Astrocyte of the spinal cord (primary cell): ENCODE data around the gene GABRA4.
A peak's percentile ranks its signal among the peaks of the same experiment; 100 is the strongest.

Experiments
- DNase-seq: peaks from one replicate; pipeline ENCODE4 v3.0.0; 2011; ENCODE audit warnings: low read depth, low spot score
- H3K4me3 ChIP-seq: 2 replicates; pipeline ENCODE4 v1.5.1; 2011; ENCODE audit warnings: low read depth, mild to moderate bottlenecking, low read length, moderate library complexity
- in situ Hi-C: cut with HindIII; loops from 2 replicates; pipeline ENCODE4 v1.10.0; 2017; ENCODE audit warnings: low sequenced_read_pairs
- TF ChIP-seq, protein P1 (sequence below): IDR thresholded peaks from 2 replicates; pipeline ENCODE4 v1.5.1; 2012; ENCODE audit warnings: low read depth, mild to moderate bottlenecking, low read length, inconsistent platforms

The GABRA4 gene

DNA sequence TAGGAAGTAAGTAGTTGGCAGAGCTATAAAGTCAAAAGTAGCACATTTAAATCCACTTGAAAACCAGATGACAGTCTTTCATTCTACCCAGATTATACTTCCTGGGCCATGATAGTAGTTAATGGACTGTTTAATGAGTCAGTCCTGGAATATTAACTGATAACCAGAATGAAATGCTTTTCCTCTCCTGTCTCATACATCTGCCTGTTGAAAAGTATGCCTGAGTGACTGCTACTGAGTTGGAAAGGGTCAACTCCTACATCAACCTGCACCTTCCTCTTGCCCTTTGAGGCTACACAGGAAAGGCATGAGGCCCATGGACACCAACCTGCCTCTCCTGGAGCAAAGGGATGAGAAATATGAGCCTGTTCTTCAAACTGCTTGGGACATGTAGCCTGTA, 48.3 kb downstream of the GABRA4 start:
- TF ChIP-seq, protein P1, sequence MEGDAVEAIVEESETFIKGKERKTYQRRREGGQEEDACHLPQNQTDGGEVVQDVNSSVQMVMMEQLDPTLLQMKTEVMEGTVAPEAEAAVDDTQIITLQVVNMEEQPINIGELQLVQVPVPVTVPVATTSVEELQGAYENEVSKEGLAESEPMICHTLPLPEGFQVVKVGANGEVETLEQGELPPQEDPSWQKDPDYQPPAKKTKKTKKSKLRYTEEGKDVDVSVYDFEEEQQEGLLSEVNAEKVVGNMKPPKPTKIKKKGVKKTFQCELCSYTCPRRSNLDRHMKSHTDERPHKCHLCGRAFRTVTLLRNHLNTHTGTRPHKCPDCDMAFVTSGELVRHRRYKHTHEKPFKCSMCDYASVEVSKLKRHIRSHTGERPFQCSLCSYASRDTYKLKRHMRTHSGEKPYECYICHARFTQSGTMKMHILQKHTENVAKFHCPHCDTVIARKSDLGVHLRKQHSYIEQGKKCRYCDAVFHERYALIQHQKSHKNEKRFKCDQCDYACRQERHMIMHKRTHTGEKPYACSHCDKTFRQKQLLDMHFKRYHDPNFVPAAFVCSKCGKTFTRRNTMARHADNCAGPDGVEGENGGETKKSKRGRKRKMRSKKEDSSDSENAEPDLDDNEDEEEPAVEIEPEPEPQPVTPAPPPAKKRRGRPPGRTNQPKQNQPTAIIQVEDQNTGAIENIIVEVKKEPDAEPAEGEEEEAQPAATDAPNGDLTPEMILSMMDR = no peak
- H3K4me3 ChIP-seq = no peak overlapping the region
- in situ Hi-C loops = no loop called here
- DNase-seq = no peak

DNA sequence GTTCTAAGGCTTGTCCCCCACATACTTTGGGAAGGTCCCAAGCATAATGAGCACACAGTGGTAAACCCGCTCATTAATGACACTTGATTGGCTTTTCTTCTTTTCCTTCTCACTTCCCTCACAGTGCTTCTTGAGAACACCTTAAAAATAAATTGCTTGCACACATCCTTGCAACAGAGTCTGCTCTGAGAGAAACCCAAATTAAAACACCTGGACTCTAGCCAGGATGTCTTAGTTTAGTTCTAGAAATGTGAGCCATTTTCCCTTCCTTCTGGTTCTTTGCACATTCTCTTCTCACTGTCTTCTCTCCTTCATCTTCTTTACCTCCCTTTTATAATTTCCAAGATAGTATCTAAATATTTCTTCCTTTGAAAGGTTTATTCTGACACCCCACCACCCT, 49.0 kb downstream of the GABRA4 start:
- in situ Hi-C loops = no loop called here
- no peak for DNase-seq
- TF ChIP-seq, protein P1 = no peak
- H3K4me3 ChIP-seq = no peak overlapping the region

DNA sequence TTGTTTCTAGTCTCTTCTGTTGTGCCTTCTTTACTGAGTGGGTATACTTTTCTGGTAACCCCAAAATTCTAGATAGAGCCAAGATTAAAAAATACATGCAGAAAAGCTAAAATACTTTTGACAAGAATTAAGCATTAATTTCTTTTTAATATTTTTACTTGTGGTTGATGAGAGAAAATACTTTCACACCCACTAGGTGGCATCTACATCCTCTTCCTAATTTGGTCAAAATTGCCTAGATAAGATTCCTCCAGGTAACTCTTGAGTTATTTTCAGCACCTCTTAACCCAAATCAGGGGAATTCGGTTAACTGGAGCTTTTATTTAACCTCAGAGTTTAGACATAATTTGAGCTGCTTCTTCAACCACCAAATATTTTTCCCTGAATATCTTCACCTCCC, 55.9 kb downstream of the GABRA4 start:
- no peak overlapping the region for H3K4me3 ChIP-seq
- TF ChIP-seq, protein P1 = peak; percentile 32
- in situ Hi-C loops = no loop called here
- DNase-seq = no peak

DNA sequence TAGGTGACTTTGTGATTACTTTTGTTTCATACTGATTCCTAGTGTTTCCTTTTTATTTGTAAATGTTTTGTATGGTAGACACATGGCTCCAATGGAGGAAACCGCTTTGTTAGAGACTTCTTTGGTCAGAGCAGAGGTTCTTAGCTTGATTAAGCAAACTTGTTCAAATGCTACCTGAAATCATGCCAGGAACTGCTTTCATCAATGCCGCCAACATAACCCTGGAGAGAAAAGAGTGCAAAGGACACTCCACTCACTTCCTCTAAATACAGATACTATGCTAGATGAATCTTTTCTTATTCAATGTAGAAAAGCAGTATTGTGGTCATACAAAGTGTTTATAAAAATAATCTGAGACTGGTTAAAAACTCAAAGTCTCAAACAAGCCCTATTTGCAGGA, 58.7 kb downstream of the GABRA4 start:
- DNase-seq = no peak
- H3K4me3 ChIP-seq = no peak overlapping the region
- TF ChIP-seq, protein P1 = no peak
- in situ Hi-C loops = no loop called here

DNA sequence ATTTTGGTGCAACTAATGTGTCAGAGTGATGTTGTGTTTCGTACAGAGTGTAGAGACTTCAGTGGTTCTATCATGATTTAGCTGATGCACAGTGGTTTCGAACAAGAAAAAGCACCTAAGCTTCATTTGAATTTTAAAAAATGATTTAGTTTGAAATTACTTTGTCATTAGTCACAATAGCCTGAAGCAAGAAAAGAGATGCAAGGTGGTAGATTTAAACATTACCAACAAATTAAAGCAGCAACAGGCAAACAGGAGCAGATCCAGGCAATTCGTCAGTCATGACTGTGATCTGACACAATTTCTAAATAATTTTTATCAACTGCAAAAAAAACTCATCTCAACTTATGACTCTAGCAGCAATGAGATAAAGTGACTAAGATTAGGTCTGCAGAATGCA, 59.7 kb downstream of the GABRA4 start:
- H3K4me3 ChIP-seq = no peak overlapping the region
- no peak for DNase-seq
- TF ChIP-seq, protein P1 = no peak
- in situ Hi-C loops = no loop called here

DNA sequence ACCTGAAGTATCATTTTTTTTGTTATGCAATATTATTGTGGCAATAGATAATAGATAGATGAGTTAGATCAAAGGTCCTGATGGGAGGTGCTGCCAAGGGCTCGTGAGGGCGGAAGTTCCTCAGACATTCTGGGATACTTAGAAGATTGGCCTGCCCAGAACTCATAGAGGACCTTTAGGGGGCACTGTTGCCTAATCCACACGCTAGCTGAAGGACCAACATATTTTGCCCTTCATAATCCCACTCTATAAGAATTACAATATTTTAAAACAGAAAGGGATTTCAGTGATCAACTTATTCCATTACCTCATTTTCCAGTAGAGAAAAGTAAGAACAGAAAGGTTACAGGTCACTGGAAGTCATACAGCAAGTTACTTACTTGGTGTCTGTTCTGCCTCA, 61.4 kb downstream of the GABRA4 start:
- TF ChIP-seq, protein P1 = peak; percentile 73
- in situ Hi-C loops = no loop called here
- DNase-seq = peak; percentile 62
- H3K4me3 ChIP-seq = no peak overlapping the region

DNA sequence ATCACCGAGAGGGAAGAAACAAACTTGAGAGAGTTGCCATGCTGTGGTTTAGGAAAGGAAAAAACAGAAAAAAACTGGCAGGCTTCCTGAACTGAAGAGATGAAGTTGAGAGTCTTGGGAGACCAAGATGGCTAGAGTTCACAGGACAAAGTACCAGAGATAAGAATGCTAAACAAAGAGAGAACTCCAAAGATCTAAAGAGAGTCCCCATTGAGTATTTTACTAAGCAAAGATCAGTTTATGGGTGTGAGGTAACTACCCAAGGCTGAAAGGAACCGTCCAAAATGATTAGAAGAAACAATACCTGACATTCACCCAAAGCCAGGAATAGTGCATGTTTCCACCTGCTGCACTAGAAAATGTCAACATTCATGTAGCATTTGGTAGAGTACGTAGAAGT, 62.5 kb downstream of the GABRA4 start:
- H3K4me3 ChIP-seq = no peak overlapping the region
- in situ Hi-C loops = no loop called here
- no peak for DNase-seq
- TF ChIP-seq, protein P1 = no peak
